Fibroblast of the aortic adventitia (primary cell): Measurements from ENCODE around the gene GPATCH4. TPM values are rescaled to one million over a fixed set of nuclear protein-coding genes. Genes with fewer than 3 reads are reported as not detected.
"Not testable (repeated sequence)": the region's sequence is repeated elsewhere in the genome, so short reads cannot be mapped to it uniquely, and the experiment has no call there.

Experiments
- DNase-seq: peaks from one replicate; pipeline ENCODE4 v3.0.0-alpha.2; 2010; ENCODE audit warnings: low read depth
- H3K4me3 ChIP-seq: 2 replicates; pipeline ENCODE4 v1.5.1; 2011; ENCODE audit warnings: low read depth, mild to moderate bottlenecking, control low read depth, low read length, moderate library complexity
- CTCF ChIP-seq: IDR thresholded peaks from 2 replicates; pipeline ENCODE4 v1.5.1; 2011; ENCODE audit warnings: mild to moderate bottlenecking, low read length, control low read depth, inconsistent platforms; ENCODE audit not compliant: insufficient read depth
- total RNA-seq: library from RNA; depleted of rRNA; stranded (reverse); fragments of >200 nt; gene quantifications from 2 replicates; pipeline ENCODE4 v1.2.3, GENCODE V29; 2012; ENCODE audit warnings: low replicate concordance

Gene GPATCH4
- total RNA-seq, 1 donor, result 18.9 TPM

DNA sequence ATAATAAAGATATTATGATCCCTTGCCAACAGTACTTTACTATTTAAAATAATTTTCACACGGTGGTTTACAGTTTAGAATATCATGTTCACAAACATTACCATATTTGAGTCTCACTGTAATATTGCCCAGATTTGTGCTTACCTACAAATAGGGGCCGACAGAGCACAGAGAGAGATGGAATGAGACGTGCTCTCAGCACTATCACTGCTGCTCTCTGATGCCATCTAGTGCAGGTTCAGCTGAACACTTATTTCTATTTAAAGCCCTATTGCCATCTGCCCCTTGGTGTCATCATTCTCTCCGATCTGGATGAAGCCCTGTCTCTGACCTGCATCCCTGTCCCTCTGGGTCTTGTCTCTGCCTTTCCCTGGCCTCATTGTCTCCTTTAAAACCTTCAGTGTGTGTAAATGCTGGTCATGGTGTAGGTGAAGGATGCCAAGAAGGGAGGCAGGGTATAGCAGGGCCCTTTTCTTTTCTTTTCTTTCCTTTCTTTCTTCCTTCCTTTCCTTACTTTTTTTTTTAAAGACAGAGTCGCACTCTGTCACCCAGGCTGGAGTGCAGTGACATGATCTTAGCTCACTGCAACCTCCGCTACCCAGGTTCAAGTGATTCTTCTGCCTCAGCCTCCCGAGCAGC, 6.9 kb upstream of the GPATCH4 start:
- peak; percentile 82 for DNase-seq

GRCh38 chr1:156607344-156607743, 6.1 kb upstream of the GPATCH4 start:
- H3K4me3 ChIP-seq, DNase-seq: not testable (repeated sequence)

More for the DNA sequence above, 6.9 kb upstream of the GPATCH4 start:
- no peak overlapping the region for H3K4me3 ChIP-seq
- peak; percentile 89 for TF ChIP-seq CTCF

DNA sequence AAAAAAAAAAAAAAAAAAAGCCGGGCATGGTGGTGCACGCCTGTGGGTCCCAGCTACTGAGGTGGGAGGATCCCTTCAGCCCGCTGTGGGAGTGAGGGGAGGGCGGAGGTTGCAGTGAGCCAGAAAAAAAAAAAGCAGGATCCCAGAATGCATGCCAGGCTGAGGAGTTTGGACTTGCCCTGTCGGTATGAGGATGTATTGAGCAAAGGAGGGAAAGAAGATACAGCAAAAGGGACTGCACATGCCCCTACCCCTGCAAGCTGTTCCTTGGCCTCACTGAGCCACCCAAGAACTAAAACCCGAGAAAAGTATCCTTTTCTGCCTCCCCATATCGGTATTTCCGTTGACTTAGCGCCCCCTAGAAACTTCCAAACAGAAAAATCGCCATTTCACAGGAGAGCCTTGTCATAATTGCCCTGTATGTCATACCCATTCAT, 1.3 kb upstream of the GPATCH4 start:
- peak; percentile 35 for TF ChIP-seq CTCF
- no peak for DNase-seq
- no peak overlapping the region for H3K4me3 ChIP-seq

DNA sequence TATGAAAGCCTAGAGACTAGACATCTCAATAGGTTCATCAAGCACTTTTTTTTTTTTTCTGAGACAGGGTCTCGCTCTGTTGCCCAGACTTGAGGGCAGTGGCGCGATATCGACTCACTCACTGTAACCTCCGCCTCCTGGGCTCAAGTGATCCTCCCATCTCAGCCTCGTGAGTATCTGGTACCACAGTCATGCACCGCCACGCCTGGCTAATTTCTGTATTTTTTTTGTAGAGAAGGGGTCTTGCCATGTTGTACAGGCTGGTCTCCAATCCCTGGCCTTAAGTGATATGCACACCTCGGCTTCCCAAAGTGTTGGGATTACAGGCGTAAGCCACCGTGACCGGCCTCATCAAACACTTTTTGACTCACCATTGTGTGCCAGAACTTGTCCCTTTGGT, 613 bp upstream of the GPATCH4 start:
- no peak for TF ChIP-seq CTCF
- H3K4me3 ChIP-seq, result peak overlapping the region; percentile 94
- no peak for DNase-seq

DNA sequence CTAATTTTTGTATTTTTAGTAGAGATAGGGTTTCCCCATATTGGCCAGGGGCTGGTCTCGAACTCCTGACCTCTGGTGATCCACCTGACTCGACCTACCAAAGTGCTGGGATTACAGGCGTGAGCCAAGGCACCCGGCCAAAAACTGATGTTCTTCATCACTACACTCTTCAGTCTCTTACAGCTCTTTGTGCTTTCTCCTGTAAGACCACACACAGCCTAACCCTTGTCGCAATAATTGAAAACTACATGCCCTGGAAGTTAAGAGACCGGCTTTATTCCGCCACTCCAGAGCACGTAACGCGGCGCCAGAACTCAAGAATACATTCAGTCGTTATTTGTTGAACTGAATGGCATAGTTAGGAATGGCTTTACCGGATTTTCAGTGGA, 552 bp downstream of the GPATCH4 start:
- no peak for TF ChIP-seq CTCF
- no peak for DNase-seq
- H3K4me3 ChIP-seq, result peak overlapping the region; percentile 94

DNA sequence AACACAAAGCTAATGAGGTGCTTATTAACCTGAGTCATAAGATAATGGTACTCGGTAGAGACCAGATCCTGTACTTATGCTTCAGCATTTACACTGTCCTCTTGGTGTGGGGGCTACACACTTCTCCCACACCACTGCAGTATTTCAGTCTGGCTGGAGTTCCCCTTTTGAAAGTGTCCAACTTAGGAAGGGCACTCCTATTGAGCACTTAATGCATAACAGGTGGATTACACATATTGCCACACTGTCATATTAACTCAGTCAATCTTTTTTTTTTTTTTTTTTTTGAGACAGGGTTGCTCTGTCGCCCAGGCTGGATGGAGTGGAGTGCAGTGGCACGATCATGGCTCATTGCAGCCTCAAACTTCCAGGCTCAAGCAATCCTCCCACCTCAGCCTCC, 1.5 kb downstream of the GPATCH4 start:
- TF ChIP-seq CTCF, result no peak
- H3K4me3 ChIP-seq, result no peak overlapping the region
- DNase-seq, result no peak

- no peak overlapping the region for H3K4me3 ChIP-seq
- no peak for DNase-seq
- TF ChIP-seq CTCF, result no peak
Measured at GRCh38 chr1:156598731-156599432, 2.4 kb downstream of the GPATCH4 start.
